SU-DHL-6 (cell line): ENCODE measurements around the gene HK3.

Source experiments
- H2AFZ ChIP-seq: fragments of 200-600 bp; sonication (generic); 2 replicates; pipeline ENCODE4 v1.6.1; 2014; ENCODE audit warnings: low read depth, mild to moderate bottlenecking, moderate library complexity, mixed read lengths, antibody characterized with exemption, low read length; ENCODE audit not compliant: severe bottlenecking
- H3F3A ChIP-seq: fragments of 200-600 bp; shearing (Covaris generic); 2 replicates; pipeline ENCODE4 v1.6.0; 2016; ENCODE audit warnings: antibody characterized with exemption, mild to moderate bottlenecking; ENCODE audit not compliant: insufficient read depth
- H3K27ac ChIP-seq: fragments of 200-600 bp; sonication (generic); 2 replicates; pipeline ENCODE4 v1.5.1; 2016; ENCODE audit warnings: low read depth, mild to moderate bottlenecking, low read length, moderate library complexity, mixed read lengths
- H3K27me3 ChIP-seq: fragments of 200-600 bp; sonication (generic), shearing (Covaris generic); 2 replicates; pipeline ENCODE4 v1.6.0; 2014; ENCODE audit warnings: mild to moderate bottlenecking, low read length
- H3K36me3 ChIP-seq: fragments of 200-600 bp; sonication (generic); 2 replicates; pipeline ENCODE4 v1.6.1; 2014; ENCODE audit warnings: mild to moderate bottlenecking, low read length, mixed read lengths
- H3K4me2 ChIP-seq: fragments of 300-600, 200-600 bp; shearing (Covaris generic), sonication (generic); 2 replicates; pipeline ENCODE4 v1.6.0; 2014; ENCODE audit warnings: low read length, low read depth, mild to moderate bottlenecking; ENCODE audit not compliant: poor library complexity, severe bottlenecking
- H3K4me3 ChIP-seq: fragments of 200-600 bp; sonication (generic); 2 replicates; pipeline ENCODE4 v1.5.1; 2014; ENCODE audit warnings: antibody characterized with exemption, low read length, mild to moderate bottlenecking, mixed read lengths; ENCODE audit not compliant: insufficient read depth, poor library complexity, severe bottlenecking
- H3K79me2 ChIP-seq: fragments of 200-600 bp; sonication (generic); 2 replicates; pipeline ENCODE4 v1.6.1; 2014; ENCODE audit warnings: mild to moderate bottlenecking, low read length, moderate library complexity; ENCODE audit not compliant: insufficient read depth
- H3K9ac ChIP-seq: fragments of 200-600 bp; sonication (generic); 2 replicates; pipeline ENCODE4 v1.7.0; 2014; ENCODE audit warnings: mild to moderate bottlenecking, low read length
- H3K9me2 ChIP-seq: fragments of 200-600 bp; sonication (generic); replicated peaks from 2 replicates; pipeline ENCODE4 v1.6.1; 2014; ENCODE audit warnings: low read length; ENCODE audit not compliant: insufficient read depth
- H3K9me3 ChIP-seq: fragments of 200-600 bp; sonication (generic); 2 replicates; pipeline ENCODE4 v1.6.1; 2014; ENCODE audit warnings: low read length, mixed read lengths; ENCODE audit not compliant: insufficient read depth
- H4K20me1 ChIP-seq: fragments of 200-600 bp; sonication (generic); 2 replicates; pipeline ENCODE4 v1.6.1; 2014; ENCODE audit warnings: low read depth, mild to moderate bottlenecking, antibody characterized with exemption, low read length, moderate library complexity, mixed read lengths
- EZH2phosphoT487 ChIP-seq: fragments of 200-600 bp; sonication (generic), shearing (Covaris generic); conservative IDR thresholded peaks from 2 replicates; pipeline ENCODE4 v1.6.1; 2018; ENCODE audit warnings: mild to moderate bottlenecking, antibody characterized with exemption, low read length, moderate library complexity, mixed read lengths
- TF ChIP-seq, protein P1 (sequence below): fragments of 200-600 bp; sonication (generic); IDR thresholded peaks from one replicate; pipeline ENCODE4 v1.5.1; 2017; ENCODE audit warnings: antibody characterized with exemption, mild to moderate bottlenecking, low read length, moderate library complexity; ENCODE audit not compliant: insufficient read depth, poor library complexity, severe bottlenecking

The HK3 gene

GRCh38 chr5:176856746-176857145 is 42.4 kb downstream of the HK3 start:
- TF ChIP-seq EZH2phosphoT487, result no peak
- TF ChIP-seq, protein P1, sequence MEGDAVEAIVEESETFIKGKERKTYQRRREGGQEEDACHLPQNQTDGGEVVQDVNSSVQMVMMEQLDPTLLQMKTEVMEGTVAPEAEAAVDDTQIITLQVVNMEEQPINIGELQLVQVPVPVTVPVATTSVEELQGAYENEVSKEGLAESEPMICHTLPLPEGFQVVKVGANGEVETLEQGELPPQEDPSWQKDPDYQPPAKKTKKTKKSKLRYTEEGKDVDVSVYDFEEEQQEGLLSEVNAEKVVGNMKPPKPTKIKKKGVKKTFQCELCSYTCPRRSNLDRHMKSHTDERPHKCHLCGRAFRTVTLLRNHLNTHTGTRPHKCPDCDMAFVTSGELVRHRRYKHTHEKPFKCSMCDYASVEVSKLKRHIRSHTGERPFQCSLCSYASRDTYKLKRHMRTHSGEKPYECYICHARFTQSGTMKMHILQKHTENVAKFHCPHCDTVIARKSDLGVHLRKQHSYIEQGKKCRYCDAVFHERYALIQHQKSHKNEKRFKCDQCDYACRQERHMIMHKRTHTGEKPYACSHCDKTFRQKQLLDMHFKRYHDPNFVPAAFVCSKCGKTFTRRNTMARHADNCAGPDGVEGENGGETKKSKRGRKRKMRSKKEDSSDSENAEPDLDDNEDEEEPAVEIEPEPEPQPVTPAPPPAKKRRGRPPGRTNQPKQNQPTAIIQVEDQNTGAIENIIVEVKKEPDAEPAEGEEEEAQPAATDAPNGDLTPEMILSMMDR, result no peak
- Histone ChIP-seq H3K9me3 (no peaks in the 10 kb centered on the region), H3K9me2 (no peaks in the 10 kb centered on the region), H3K79me2 (no peaks in the 10 kb centered on the region), H2AFZ (no peak overlapping the region), H3K4me2 (no peak overlapping the region), H3K27me3 (no peaks in the 10 kb centered on the region), H3K27ac (no peak overlapping the region), H3F3A (no peaks in the 10 kb centered on the region), H3K9ac (no peak overlapping the region), H3K4me3 (no peak overlapping the region), H4K20me1 (no peaks in the 10 kb centered on the region), H3K36me3 (no peaks in the 10 kb centered on the region)

GRCh38 chr5:176855598-176855997 is 43.5 kb downstream of the HK3 start:
- Histone ChIP-seq H3K79me2 (no peaks in the 10 kb centered on the region), H3F3A (no peaks in the 10 kb centered on the region), H3K36me3 (no peaks in the 10 kb centered on the region), H3K9me2 (no peaks in the 10 kb centered on the region), H3K4me3 (no peak overlapping the region), H3K9me3 (no peaks in the 10 kb centered on the region), H4K20me1 (no peaks in the 10 kb centered on the region), H3K4me2 (no peak overlapping the region), H3K9ac (no peak overlapping the region), H2AFZ (no peak overlapping the region), H3K27ac (no peak overlapping the region), H3K27me3 (no peaks in the 10 kb centered on the region)
- no peak for TF ChIP-seq EZH2phosphoT487
- TF ChIP-seq, protein P1, result no peak

DNA sequence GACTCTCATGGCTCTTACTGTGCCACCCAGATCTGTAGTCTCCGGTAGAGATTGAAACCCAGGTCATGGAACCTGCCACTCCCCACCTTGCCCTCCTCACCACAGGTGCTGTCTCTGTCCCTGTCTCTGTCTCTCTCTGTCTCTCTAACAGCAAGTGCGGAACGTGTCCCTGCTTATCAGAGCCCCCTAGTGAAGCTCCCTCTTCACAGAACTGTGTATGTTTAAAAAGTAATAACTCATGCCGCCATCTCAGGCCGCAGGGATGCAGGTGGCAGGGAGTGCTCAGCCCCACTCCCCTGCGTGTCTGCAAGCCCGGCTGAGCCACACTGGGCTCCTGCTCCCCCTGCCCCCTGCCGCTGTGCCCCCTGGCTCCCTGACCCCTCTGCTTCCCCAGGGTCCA is 45.0 kb downstream of the HK3 start:
- no peaks in the 10 kb centered on the region for H3K27me3 ChIP-seq
- TF ChIP-seq EZH2phosphoT487, result no peak
- TF ChIP-seq, protein P1, result no peak
- H3K9me3 ChIP-seq, result no peaks in the 10 kb centered on the region
- no peak overlapping the region for H3K9ac ChIP-seq
- no peaks in the 10 kb centered on the region for H3K9me2 ChIP-seq
- no peaks in the 10 kb centered on the region for H3K79me2 ChIP-seq
- H3K4me3 ChIP-seq, result no peak overlapping the region
- no peak overlapping the region for H3K27ac ChIP-seq
- H2AFZ ChIP-seq, result no peak overlapping the region
- no peaks in the 10 kb centered on the region for H4K20me1 ChIP-seq
- H3F3A ChIP-seq, result no peaks in the 10 kb centered on the region
- no peak overlapping the region for H3K4me2 ChIP-seq
- H3K36me3 ChIP-seq, result no peaks in the 10 kb centered on the region
